Right lobe of liver (tissue), 6 donors: ENCODE data around the gene PRKCB. TPM values are rescaled to one million over a fixed set of nuclear protein-coding genes. Genes with fewer than 3 reads are reported as not detected.

ENCODE experiments used
- ATAC-seq, 4 donors: fragments of 200-7000 bp; cut with Tn5 transposase; one replicate each; pipeline ENCODE4 v1.9.1; 2020; ENCODE audit warnings: mild to moderate bottlenecking in 4 of 4, moderate library complexity in 4 of 4
- DNase-seq, 3 donors: peaks; one replicate each; pipeline ENCODE4 v3.0.0-alpha.2; 2020
- H3K27ac ChIP-seq, 3 donors: fragments of 200-600 bp; one replicate each; pipeline ENCODE4 v1.8.0; 2022
- H3K27me3 ChIP-seq, 2 donors: fragments of 200-600 bp; one replicate each; pipeline ENCODE4 v1.8.0; 2022
- H3K36me3 ChIP-seq, 4 donors: fragments of 200-600 bp; sonication (generic) in 1 of 4; one replicate each; pipeline versions ENCODE4 v1.5.1 to v1.8.0; 2017 to 2022; ENCODE audit warnings: control low read depth in 1 of 4
- H3K4me1 ChIP-seq, 4 donors: fragments of 200-600 bp; sonication (generic) in 1 of 4; one replicate each; pipeline versions ENCODE4 v1.5.1 to v1.8.0; 2017 to 2022; ENCODE audit warnings: control low read depth in 1 of 4
- H3K4me3 ChIP-seq, 3 donors: fragments of 200-600 bp; one replicate each; pipeline ENCODE4 v1.8.0; 2022
- H3K9me3 ChIP-seq, 4 donors: fragments of 200-600 bp; sonication (generic) in 1 of 4; one replicate each; pipeline versions ENCODE4 v1.5.1 to v1.8.0; 2017 to 2022; ENCODE audit warnings: control low read depth in 1 of 4
- POLR2A ChIP-seq: fragments of 450-650 bp; IDR thresholded peaks from one replicate; pipeline ENCODE4 v1.6.1; 2017; ENCODE audit warnings: antibody characterized with exemption, mild to moderate bottlenecking
- WGBS: methylation state at CpG from one replicate; pipeline ENCODE4 v1.1.6; 2018; ENCODE audit warnings: low coverage, low lambda C conversion rate; ENCODE audit not compliant: insufficient coverage; ENCODE audit errors: missing lambda C conversion rate; 5-methylcytosine and 5-hydroxymethylcytosine counted together
- intact Hi-C, 2 donors: fragments of 100-400 bp; cut with DNase I; formaldehyde crosslinking; loops; one replicate each; pipeline versions ENCODE4 v1.11.2 to v1.14.1; 2022
- total RNA-seq, 6 experiments: library from RNA; depleted of rRNA in 2 of 6; stranded (reverse); fragments of >200 nt in 2 of 6; fragmentation: NEBNext Ultra II Directional in 3 of 6; extraction: Animal tissue kit (Norgen Biotek cat#: 25700) in 3 of 6; gene quantifications; one replicate each; pipeline versions ENCODE4 v1.1.0 to v1.2.4, GENCODE V29; 2016 to 2023
- TF ChIP-seq, protein P1 (sequence below), 4 donors: fragments of 200-600 bp in 3 of 4; fragments of 450-650 bp in 1 of 4; IDR thresholded peaks; one replicate each; pipeline versions ENCODE4 v1.5.1 to v1.8.0; 2016 to 2022; ENCODE audit warnings: antibody characterized with exemption in 4 of 4, mild to moderate bottlenecking in 2 of 4
- donor health status: DM: no; HTN: yes; CAD: no.
- donor health status: DM: no; HTN: no; CAD: no.
- donor health status: DM: no; HTN: no; CAD: no.
- donor health status: DM: no; HTN: yes; CAD: no.
- donor health status: DM: no; HTN: yes; CAD: no.

The PRKCB gene
- total RNA-seq, 6 experiments from 2014 or later = 1.7 to 8.1 (median 3.5) TPM

DNA sequence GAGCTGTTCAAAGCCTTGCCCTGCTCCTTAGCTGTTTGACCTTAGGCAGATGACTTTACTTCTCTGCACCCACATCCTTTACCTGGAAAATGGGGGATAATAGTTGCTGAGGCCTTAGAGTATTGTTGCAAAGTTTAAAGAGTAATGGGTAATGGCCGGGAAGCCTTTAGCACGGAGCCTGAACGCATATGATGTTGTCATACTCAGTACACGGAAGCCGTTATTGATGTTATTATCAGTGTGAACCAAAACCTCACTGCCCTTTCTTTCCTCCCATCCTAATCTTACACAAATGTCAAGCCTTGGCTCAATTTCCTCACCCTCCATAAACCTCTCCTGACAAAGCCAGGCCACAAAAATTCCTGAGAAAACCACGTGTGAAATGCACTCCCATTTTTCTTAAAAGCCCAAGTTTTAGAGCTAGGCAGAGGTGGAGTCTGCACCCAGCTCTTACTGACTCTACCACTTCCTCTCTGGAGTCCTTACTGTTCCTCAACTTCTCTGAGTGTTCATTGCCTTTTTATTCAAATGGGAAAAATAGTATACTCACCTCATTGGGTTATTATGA lies 353.1 kb downstream of the PRKCB start:
- Histone ChIP-seq H3K27me3 (peaks cover 0 to 5% of the 10 kb centered on the region in 2 donors), H3K36me3 (no peaks in the 10 kb centered on the region), H3K4me3 (no peak overlapping the region), H3K9me3 (no peaks in the 10 kb centered on the region), H3K4me1 (no peaks in the 10 kb centered on the region), H3K27ac (no peak overlapping the region)
- DNase-seq = no peak
- intact Hi-C loops = no loop called here
- 29% methylated on average over 6 of the region's 6 CpGs for WGBS
- no peak for TF ChIP-seq POLR2A
- TF ChIP-seq, protein P1, sequence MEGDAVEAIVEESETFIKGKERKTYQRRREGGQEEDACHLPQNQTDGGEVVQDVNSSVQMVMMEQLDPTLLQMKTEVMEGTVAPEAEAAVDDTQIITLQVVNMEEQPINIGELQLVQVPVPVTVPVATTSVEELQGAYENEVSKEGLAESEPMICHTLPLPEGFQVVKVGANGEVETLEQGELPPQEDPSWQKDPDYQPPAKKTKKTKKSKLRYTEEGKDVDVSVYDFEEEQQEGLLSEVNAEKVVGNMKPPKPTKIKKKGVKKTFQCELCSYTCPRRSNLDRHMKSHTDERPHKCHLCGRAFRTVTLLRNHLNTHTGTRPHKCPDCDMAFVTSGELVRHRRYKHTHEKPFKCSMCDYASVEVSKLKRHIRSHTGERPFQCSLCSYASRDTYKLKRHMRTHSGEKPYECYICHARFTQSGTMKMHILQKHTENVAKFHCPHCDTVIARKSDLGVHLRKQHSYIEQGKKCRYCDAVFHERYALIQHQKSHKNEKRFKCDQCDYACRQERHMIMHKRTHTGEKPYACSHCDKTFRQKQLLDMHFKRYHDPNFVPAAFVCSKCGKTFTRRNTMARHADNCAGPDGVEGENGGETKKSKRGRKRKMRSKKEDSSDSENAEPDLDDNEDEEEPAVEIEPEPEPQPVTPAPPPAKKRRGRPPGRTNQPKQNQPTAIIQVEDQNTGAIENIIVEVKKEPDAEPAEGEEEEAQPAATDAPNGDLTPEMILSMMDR (IDR thresholded peaks at IDR 0.05) = no peak
- ATAC-seq = no peak

DNA sequence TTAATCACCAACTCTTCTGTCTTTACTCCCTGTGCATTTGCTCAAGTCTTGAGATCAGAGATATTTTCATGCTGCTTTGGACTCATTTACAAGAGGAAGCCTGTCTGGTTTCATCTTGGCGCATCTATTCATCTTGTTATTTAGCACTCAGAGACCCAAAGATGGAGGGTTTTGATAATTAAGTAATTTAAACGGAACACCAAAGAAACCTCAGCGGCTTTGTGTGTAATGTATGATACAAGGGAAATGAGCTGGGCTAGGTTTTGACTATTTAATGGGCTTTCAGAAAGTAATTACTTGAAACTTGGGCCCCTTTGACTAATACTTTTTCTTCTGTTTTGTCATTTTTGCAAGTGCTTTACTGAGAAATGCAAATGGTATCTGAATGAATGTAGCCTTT lies 354.2 kb downstream of the PRKCB start:
- 66% methylated on average over 3 of the region's 3 CpGs for WGBS
- no peaks in the 10 kb centered on the region for H3K36me3 ChIP-seq
- intact Hi-C loops = no loop called here

DNA sequence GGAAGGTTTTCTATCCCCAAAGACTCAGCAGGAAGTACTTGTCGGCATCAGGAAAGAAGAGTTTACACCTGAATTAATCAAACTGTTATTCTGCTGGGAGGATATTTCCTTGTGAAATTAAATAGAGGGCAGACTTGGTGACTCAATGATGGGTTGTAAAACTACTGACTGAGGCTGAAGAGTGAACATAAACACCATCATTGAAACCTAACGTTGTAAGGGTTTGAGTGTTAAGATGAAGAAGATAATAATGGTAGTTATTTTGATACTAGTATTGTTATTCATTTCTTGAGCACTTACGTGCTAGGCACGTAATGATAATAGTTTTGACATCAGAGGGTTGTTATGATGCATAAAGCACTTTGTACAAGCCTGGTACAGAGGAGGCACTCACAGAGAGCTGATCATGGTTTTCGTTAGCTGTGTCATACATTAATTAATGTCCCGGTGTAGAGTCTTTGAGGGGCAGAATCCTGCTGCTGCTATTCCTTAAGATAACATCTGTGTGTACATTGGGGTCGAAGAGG lies 356.2 kb downstream of the PRKCB start:
- intact Hi-C loops = no loop called here
- ATAC-seq (no peak), DNase-seq (no peak)
- 41% methylated on average over 7 of the region's 7 CpGs for WGBS
- Histone ChIP-seq H3K36me3 (no peaks in the 10 kb centered on the region), H3K27me3 (no peaks in the 10 kb centered on the region), H3K4me3 (no peak overlapping the region), H3K4me1 (no peaks in the 10 kb centered on the region), H3K27ac (no peak overlapping the region), H3K9me3 (no peaks in the 10 kb centered on the region)
- TF ChIP-seq, protein P1 (IDR thresholded peaks at IDR 0.05) = no peak
- no peak for TF ChIP-seq POLR2A

More for the DNA sequence above, 354.2 kb downstream of the PRKCB start:
- no peak overlapping the region for H3K4me3 ChIP-seq
- no peaks in the 10 kb centered on the region for H3K9me3 ChIP-seq
- H3K27me3 ChIP-seq = no peaks in the 10 kb centered on the region
- no peak overlapping the region for H3K27ac ChIP-seq
- ATAC-seq (no peak), DNase-seq (no peak)
- TF ChIP-seq, protein P1 (IDR thresholded peaks at IDR 0.05) = no peak
- TF ChIP-seq POLR2A = no peak
- H3K4me1 ChIP-seq = no peaks in the 10 kb centered on the region

DNA sequence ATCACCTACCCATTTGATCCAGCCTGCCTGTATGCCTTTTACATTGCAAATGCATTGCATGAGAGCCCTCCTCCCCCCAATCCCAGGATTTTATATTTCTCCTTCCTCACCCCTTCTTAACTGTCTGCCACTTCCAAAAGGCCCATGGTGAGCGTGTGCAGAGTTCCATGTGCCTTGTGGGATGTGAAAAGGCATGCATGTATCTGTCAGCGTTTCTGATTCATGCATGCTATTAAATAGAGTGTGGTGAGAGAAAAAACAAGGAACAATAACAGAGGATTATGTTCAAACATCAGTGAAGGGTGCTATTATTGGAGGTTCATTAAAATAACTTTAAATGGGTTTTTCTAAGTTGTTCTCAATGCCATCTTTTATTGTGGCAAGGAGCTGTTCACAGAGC lies 359.4 kb downstream of the PRKCB start:
- TF ChIP-seq, protein P1 (IDR thresholded peaks at IDR 0.05) = no peak
- TF ChIP-seq POLR2A = no peak
- DNase-seq (no peak), ATAC-seq (no peak)
- Histone ChIP-seq H3K9me3 (no peaks in the 10 kb centered on the region), H3K27ac (no peak overlapping the region), H3K4me3 (no peak overlapping the region), H3K4me1 (no peaks in the 10 kb centered on the region), H3K36me3 (no peaks in the 10 kb centered on the region), H3K27me3 (no peaks in the 10 kb centered on the region)
- WGBS = 42% methylated on average over 2 of the region's 2 CpGs
- intact Hi-C loops = no loop called here
